Activated gamma-delta T cell (primary cell): ENCODE measurements around the gene CYSLTR1.
"Not testable (repeated sequence)": the region's sequence is repeated elsewhere in the genome, so short reads cannot be mapped to it uniquely, and the experiment has no call there.

Source experiments
- DNase-seq: peaks from one replicate; lab custom pipeline; 2025; lab: John Stamatoyannopoulos, UW
- total RNA-seq, 2 donors: gene quantifications; one replicate each; lab custom pipeline; 2026; lab: John Stamatoyannopoulos, UW

Gene CYSLTR1
- 11.7 to 24.3 reads per million in 2 donors for total RNA-seq

GRCh38 chrX:78327370-78328086, at the start of gene CYSLTR1:
TSS of gene CYSLTR1 (minus strand) at chrX:78327611. CDS start at chrX:78273746, 53,865 bp downstream.
- no peak for DNase-seq

- no peak for DNase-seq
Measured at GRCh38 chrX:78377186-78377585, 49.8 kb upstream of the CYSLTR1 start.

DNA sequence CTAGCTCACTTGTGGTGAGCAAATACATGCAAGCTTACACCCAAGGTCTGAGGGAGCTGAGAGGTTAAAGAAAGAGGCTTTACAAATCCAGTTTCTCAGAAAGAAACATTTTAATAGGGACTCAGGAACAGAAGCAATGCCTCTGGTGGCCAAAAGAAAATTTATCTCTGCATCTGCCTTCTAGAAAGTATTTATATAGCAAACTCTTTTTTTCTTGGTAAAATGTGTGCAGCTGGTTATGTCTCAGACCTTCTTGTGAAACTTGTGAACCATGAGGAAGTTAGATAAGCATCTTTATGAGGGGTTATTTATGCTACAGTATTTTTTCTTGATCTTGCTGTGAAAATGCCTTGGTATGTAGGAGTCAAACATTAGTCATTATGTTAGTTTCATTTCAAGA, 48.5 kb upstream of the CYSLTR1 start:
- no peak for DNase-seq

DNA sequence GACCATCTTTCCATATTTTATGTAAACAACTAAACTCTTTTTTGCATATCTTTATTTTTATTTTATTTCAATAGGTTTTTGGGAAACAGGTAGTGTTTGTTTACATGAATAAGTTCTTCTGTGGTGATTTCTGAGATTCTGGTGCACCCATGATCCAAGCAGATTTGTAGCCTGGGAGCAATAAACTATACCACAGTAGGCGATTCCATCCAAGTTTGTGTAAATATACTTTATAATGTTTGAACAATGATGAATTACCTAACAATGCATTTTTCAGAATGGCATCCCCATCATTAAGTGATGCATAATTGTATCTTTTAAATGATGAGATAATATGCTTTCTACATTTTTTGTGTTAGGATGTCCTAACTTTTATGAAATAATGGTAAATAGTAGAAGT, 39.2 kb upstream of the CYSLTR1 start:
- no peak for DNase-seq

GRCh38 chrX:78357342-78358055, 30.1 kb upstream of the CYSLTR1 start:
- no peak for DNase-seq

DNA sequence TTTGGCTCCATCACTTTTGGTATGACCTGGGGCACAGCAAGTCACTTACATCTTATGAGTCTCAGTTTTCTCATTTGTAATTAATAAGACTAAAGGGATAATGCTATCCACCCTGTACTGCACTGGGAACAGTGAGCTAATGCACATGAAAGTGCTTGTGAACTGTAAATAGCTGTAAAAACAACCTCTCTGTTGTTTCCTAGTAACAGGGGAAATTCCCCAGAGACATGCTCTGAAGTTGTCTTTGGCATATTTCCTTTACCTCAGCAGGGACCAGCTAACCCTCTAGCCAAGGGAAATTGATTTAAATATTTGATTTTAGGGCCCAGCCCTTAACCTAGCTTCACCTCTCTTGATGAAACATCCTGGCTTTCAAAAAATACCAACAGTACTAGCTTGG, 6.1 kb upstream of the CYSLTR1 start:
- no peak for DNase-seq

DNA sequence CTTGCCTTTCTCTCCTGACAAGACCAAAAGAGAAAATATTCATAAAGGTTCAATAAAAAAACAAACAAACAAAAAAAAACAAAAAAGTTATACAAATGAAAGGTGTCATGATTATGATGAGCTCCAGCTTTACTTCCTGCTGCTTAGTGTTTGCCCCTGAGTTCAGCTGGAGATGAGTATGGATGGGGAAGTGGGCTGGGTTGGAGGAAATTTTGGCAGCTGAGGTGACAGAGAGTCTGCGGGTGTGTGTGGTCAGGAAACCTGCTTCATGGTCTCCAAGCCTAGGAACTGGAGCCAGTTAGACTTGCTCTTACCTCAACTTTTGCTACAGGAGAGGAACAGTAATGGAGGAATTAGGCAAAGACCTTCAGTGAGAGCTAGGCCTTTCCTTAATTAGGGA, 4.3 kb upstream of the CYSLTR1 start:
- DNase-seq, result no peak

- no peak for DNase-seq
Measured at GRCh38 chrX:78330540-78330939, 3.1 kb upstream of the CYSLTR1 start.

DNA sequence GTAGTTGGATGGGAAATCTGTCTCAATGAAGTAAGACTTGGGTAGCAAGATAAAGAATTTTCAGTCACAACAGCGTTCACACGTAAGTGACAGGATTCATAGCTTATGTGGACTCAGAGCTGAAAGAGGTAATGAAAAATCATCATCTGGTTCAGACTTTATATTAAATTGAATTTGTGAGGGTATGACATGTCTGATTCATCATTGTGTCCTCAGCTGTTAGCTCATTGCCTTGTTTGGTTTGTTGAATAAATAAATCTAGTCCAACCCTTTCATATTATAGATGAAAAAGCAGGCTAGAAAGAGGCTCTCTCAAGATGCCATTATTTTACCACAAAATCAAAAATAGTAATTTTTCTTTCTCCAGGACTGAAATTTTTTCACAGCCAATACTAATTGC, 2.7 kb upstream of the CYSLTR1 start:
- DNase-seq, result no peak

- no peak for DNase-seq
Measured at GRCh38 chrX:78329486-78329885, 2.1 kb upstream of the CYSLTR1 start.

DNA sequence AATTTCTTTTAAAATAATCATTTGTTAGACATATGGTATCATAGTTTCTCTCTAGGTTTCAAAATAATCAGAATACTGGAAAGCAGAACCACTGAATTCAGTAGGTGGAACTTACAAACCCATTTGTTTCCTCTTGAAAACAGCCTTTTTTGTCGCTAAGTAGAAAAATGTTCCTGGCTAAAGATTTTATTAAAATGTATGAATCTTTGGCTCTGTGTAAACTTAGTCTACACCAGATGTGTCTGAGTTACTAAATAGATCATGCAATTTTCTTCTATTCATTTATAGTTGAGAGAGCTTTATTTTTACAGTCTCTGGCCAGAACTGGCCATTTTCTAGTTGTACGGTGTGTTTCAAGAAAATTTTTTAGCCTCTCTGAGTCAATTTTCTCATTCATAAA, 1.0 kb downstream of the CYSLTR1 start:
- no peak for DNase-seq

DNA sequence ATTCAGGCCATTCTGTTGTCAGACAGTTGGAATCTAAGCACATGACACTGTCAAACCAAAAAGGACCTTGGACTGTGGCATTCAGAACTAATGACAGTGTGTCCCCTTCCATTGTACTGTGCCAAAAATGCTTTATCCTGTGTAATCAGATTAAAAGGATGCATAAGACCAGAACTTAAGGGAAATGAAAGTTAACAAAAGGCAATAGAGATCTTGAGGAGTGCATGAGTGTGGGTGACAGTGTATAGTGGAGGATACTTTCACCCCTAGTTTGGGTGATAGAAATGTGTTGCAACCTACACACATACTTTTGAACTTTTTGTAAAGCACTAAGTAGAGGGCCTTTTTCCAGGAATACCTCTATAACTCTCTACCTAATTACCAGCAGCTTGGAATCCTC, 4.5 kb downstream of the CYSLTR1 start:
- no peak for DNase-seq

- DNase-seq, result no peak
Measured at GRCh38 chrX:78321809-78322208, 5.6 kb downstream of the CYSLTR1 start.

DNA sequence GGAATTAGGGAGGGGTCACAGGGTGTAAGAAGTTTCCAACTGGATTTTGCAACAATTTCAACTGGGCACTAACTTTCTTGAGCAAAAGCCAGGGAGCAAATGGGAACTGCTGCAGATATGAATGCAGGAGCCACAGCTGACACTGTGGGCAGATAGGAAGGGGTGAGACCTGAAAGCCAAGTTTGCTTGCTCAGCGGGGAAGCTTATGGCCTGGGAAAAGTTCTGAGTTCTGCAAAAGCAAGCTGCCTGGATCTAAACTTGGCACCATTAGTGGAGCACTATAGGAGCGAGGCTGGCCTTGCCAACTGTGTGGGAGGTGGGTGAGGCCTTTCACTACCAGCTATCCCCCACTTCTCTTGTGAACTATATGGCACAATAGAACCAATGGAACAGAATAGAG, 11.1 kb downstream of the CYSLTR1 start:
- DNase-seq, result no peak

DNA sequence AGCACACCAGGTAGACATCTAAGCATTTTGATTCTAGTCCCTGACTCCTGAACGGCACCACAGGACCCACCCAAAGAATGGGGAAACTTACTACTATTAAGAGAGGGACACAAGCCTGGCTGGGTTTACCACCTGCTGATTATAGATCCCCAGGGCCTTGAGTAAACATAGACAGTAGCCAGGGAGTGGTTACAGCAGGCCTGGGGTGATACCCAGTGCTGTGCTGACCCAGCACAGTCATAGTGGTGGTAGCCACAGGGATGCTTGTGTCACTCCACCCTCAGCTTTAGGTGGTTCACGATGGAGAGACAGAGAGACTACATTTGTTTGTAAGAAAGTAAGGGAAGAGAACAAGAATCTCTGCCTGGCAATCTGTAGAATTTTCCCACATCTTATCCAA, 11.7 kb downstream of the CYSLTR1 start:
- DNase-seq, result no peak

DNA sequence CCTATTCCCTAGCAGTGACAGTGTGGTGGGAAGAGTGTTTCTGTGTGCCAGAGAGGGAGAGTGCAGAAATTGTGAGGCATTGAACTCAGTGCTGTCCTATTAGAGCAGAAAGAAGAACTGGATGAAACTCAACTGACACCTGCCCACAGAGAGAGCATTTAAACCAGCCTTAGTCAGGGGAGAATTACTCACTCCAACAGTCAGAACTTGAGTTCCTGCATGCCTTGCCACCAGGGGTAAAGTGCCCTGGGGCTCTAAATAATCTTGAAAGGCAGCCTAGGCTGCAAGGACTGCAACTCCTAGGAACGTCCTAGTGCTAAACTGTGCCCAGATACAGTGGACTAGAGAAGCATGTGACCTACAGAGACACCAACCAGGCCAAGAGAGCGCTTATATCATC, 12.8 kb downstream of the CYSLTR1 start:
- no peak for DNase-seq

GRCh38 chrX:78313526-78313925, 13.9 kb downstream of the CYSLTR1 start:
- DNase-seq, result no peak

DNA sequence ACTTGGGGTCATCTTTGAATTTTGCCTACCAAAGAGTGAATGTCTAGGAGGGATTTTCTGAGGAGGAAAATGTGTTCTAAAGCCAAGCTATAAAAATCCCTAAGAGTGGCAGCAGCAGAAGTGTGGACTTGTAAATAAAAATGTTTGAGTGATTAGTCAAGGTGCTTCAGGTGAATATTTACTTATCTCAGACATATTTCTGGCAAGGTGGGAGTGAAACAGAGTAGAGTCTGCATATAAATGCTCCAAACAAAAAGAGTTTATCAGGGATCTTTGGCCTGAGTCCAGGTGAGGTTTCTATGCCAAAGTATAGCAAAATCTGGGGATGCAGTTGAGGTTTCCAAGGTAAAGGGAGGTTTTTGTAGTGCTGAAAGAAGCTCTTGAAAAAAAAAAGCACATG, 19.7 kb downstream of the CYSLTR1 start:
- no peak for DNase-seq

- no peak for DNase-seq
Measured at GRCh38 chrX:78303086-78303485, 24.3 kb downstream of the CYSLTR1 start.

GRCh38 chrX:78300933-78301332, 26.5 kb downstream of the CYSLTR1 start:
- not testable (repeated sequence) for DNase-seq

DNA sequence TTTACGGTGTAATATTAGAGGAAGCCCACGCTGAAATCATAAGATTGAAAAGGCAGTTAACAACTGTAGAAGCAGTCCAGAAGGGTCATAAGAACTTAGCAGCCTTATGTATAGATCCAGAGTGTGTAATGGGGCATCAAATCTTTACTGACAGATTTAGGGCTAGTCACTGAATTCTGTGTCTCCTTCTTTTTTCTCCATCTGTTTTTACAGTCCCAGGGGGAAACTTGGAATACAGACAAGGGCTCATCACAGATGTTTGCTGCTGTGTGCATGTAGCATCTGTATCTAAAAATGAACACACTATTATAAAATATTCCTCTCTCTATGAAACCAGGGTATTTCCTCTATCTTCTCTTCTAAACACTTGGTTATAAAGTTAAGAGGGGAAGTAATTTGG, 43.9 kb downstream of the CYSLTR1 start:
- no peak for DNase-seq

DNA sequence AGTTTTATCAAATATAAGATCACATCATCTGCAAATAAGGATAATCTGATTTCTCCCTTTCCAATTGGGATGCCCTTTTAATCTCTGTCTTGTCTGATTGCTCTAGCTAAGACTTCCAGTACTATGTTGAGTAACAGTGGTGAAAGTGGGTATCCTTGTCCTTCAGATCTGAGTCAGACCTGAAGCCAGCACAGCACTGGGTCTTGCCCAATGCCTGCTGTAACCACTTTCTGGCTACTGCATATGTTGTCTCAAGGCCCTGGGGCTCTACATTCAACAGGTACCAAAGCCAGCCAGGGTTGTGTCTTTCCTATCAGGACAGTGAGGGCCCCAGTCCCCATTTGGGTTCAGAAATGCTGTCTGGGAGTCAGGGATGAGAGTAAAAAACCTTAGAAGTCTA, 90.3 kb downstream of the CYSLTR1 start:
- DNase-seq, result no peak

- not testable (repeated sequence) for DNase-seq
Measured at GRCh38 chrX:78226047-78226446, 101.4 kb downstream of the CYSLTR1 start.
